ENCODE results near the gene PKNOX2.

The PKNOX2 gene

DNA sequence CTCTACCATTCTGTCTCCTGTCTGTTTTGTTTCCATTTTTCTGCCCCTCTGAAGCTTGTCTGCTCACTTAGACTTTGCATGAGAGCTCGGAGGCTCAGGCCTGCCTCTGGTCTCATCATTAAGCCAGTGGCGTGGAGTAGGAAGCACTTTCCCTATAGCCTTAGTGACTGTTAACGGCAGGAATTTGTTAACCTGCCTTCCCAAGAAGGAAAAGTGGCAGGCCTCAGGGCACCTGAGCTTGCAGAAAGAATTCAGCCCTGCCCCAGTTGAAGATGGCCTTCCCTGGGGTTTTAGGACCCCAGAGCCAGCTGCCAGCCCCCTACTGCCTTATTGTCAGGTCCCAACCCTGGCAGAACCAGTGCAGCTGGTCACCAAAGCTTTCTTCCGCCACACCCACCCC, 93.2 kb downstream of the PKNOX2 start:
- Histone ChIP-seq H3K9me3 (ENCODE audit: control insufficient read depth, low read depth, low read length) (no peaks in the 10 kb centered on the region), H3K27ac (ENCODE audit: low read length) (no peak overlapping the region)

DNA sequence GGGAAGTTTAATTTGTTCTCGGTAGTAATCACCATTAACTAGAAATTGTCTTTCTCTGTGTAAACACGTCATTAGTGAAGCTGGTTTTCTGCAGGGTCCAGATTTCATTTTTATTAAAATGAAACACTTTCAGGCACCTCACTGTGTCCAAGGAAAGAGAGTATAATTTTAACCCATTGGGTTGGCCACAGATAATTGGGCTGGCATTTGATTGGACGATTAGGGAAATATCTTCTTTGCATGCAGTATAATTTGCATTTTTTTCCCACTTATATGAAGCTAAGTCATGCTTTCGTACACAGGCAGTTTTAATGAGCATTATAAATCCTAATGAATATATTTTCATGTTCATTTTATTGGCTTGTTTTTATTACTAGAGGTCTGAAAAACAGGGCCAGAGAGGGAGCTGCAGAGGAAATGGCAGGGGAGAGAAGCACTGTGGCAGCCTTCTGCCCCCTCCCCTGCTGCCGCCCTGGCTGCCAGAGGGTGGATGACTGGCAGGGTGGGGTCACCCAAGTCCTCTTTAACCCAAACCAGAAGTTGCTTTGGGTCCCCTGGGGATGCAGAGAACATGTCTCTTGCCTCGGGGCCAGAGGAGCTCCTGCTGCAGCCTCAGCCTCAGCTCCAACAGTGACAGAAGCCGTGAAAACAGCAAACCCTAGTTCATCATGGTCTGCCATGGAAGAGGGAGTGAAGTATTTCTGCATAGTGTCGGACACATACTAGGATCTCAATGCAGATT, 93.9 kb downstream of the PKNOX2 start:
- H3K4me3 ChIP-seq (ENCODE audit: low read length): no peak overlapping the region
- H3K9me3 ChIP-seq (ENCODE audit: control insufficient read depth, low read depth, low read length): no peaks in the 10 kb centered on the region
- peaks cover 19% of the 10 kb centered on the region for H3K27me3 ChIP-seq (ENCODE audit: control insufficient read depth, insufficient read depth, low read length)
- H3K4me1 ChIP-seq (ENCODE audit: control insufficient read depth, low read depth, low read length): peaks cover 28% of the 10 kb centered on the region
- H3K36me3 ChIP-seq (ENCODE audit: control insufficient read depth, low read depth, low read length): no peaks in the 10 kb centered on the region
- H3K27ac ChIP-seq (ENCODE audit: low read length): no peak overlapping the region
- H3K9ac ChIP-seq (ENCODE audit: low read length): no peak overlapping the region

More for the DNA sequence above, 93.2 kb downstream of the PKNOX2 start:
- H3K27me3 ChIP-seq (ENCODE audit: control insufficient read depth, insufficient read depth, low read length): peaks cover 19% of the 10 kb centered on the region
- no peak overlapping the region for H3K4me3 ChIP-seq (ENCODE audit: low read length)
- H3K36me3 ChIP-seq (ENCODE audit: control insufficient read depth, low read depth, low read length): no peaks in the 10 kb centered on the region
- H3K4me1 ChIP-seq (ENCODE audit: control insufficient read depth, low read depth, low read length): peaks cover 22% of the 10 kb centered on the region
- H3K9ac ChIP-seq (ENCODE audit: low read length): no peak overlapping the region

DNA sequence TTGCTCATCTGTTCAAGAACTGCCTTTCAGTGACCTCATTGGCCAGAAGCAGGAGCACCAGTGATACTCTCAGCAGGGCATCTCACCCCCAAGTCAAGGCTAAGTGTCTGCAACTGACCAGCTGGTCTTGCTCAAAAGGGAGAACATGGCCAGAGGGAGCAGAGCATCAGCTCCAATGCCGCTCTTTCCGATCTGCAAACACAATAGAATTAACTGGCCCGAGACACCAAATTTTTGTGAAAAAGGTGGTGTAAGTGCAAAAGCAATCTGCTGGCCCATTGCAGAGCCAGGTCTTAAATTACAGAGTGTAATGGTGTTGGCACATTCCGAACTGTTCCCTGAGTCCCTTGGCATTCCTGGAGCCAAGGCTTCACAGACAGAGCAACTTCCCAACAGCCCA, 97.0 kb downstream of the PKNOX2 start:
- Histone ChIP-seq H3K27me3 (ENCODE audit: control insufficient read depth, insufficient read depth, low read length) (peaks cover 26% of the 10 kb centered on the region), H3K4me1 (ENCODE audit: control insufficient read depth, low read depth, low read length) (peaks cover 37% of the 10 kb centered on the region), H3K27ac (ENCODE audit: low read length) (no peak overlapping the region), H3K9ac (ENCODE audit: low read length) (no peak overlapping the region), H3K36me3 (ENCODE audit: control insufficient read depth, low read depth, low read length) (no peaks in the 10 kb centered on the region), H3K4me3 (ENCODE audit: low read length) (no peak overlapping the region), H3K9me3 (ENCODE audit: control insufficient read depth, low read depth, low read length) (no peaks in the 10 kb centered on the region)

DNA sequence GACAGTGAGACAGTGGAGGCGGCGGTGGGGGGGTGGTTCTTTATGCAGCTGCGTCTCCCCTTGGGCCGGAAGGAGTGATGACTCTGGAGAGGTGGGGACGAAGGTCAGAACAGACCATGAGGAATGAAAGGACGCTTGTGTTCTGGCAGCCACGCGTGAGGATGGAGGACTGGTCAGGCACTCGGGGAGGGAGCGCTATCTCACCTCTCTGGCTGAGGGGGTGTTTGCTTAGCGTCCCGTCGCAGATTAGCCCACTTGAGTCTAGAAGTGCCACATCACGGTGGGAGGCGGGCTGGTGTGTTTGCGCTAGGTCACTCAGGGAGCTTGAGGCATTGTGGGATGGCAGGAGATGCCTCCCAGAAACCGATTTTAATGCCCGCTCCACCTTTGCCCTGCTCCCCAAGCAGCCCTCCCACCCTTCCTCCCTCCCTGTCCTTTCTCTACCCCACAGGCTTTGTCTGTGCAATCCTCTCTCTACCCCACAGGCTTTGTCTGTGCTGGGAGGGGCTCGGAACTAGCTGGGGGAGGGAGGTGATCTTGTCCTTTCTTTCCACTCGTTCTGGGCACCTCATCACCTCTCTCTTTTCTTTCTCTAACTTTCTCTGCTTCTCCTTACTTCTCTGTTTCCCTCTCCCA, 97.8 kb downstream of the PKNOX2 start:
- Histone ChIP-seq H3K36me3 (ENCODE audit: control insufficient read depth, low read depth, low read length) (no peaks in the 10 kb centered on the region), H3K4me1 (ENCODE audit: control insufficient read depth, low read depth, low read length) (peaks cover 35% of the 10 kb centered on the region), H3K27ac (ENCODE audit: low read length) (no peak overlapping the region), H3K27me3 (ENCODE audit: control insufficient read depth, insufficient read depth, low read length) (peaks cover 26% of the 10 kb centered on the region), H3K9ac (ENCODE audit: low read length) (peak overlapping the region; percentile 14), H3K9me3 (ENCODE audit: control insufficient read depth, low read depth, low read length) (no peaks in the 10 kb centered on the region), H3K4me3 (ENCODE audit: low read length) (peak overlapping the region; percentile 16)

DNA sequence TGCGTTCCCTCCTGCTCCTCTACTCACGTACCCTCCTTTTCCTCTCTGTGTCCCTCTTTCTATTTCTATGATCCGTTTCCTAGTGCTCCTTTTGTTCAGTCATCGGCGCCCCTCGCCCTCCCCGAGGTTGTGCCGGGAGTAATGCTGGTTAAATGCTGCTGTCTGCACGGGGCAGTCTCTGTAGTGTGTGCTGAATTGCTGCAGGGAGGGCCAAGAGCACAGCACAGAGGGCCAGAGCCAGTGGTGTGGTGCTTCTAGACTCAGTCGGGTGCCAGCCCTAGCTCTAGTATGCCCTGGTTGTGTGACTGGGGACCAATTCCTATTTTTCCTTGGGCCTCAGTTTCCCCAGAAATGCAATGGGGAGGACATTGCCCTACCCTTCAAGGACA, 98.3 kb downstream of the PKNOX2 start:
- peaks cover 31% of the 10 kb centered on the region for H3K4me1 ChIP-seq (ENCODE audit: control insufficient read depth, low read depth, low read length)
- H3K27ac ChIP-seq (ENCODE audit: low read length): no peak overlapping the region
- peak overlapping the region; percentile 16 for H3K4me3 ChIP-seq (ENCODE audit: low read length)
- peaks cover 26% of the 10 kb centered on the region for H3K27me3 ChIP-seq (ENCODE audit: control insufficient read depth, insufficient read depth, low read length)
- H3K9ac ChIP-seq (ENCODE audit: low read length): peak overlapping the region; percentile 14
- no peaks in the 10 kb centered on the region for H3K36me3 ChIP-seq (ENCODE audit: control insufficient read depth, low read depth, low read length)
- H3K9me3 ChIP-seq (ENCODE audit: control insufficient read depth, low read depth, low read length): no peaks in the 10 kb centered on the region

DNA sequence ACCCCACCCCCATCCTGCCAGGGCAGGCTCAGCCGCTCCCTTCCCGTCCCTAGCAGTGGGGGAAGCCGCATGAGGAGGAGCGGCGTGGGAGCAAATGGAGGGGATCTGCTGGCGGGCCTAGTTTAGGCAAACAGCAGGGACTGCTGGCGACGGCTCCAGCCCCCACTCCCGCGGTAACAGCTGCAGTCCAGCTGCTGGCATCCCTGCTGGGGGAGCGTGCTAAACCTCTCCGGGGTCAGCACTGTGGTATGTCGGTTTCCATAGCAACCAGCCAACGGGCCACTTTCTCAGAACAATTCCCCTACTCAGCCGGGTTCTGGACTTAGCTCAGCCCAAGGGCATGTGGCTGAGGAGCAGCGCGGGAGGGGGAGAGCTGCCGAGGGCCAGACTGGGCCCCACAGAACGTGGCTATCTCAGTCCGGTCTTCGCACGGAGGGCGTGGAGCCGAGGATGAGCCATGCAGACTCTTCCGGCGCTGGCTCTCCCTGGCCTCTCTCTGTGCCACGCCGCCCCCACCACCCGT, 98.8 kb downstream of the PKNOX2 start:
- Histone ChIP-seq H3K27me3 (ENCODE audit: control insufficient read depth, insufficient read depth, low read length) (peaks cover 26% of the 10 kb centered on the region), H3K9me3 (ENCODE audit: control insufficient read depth, low read depth, low read length) (no peaks in the 10 kb centered on the region), H3K9ac (ENCODE audit: low read length) (peak overlapping the region; percentile 14), H3K4me3 (ENCODE audit: low read length) (peak overlapping the region; percentile 16), H3K36me3 (ENCODE audit: control insufficient read depth, low read depth, low read length) (no peaks in the 10 kb centered on the region), H3K4me1 (ENCODE audit: control insufficient read depth, low read depth, low read length) (peaks cover 33% of the 10 kb centered on the region), H3K27ac (ENCODE audit: low read length) (no peak overlapping the region)

DNA sequence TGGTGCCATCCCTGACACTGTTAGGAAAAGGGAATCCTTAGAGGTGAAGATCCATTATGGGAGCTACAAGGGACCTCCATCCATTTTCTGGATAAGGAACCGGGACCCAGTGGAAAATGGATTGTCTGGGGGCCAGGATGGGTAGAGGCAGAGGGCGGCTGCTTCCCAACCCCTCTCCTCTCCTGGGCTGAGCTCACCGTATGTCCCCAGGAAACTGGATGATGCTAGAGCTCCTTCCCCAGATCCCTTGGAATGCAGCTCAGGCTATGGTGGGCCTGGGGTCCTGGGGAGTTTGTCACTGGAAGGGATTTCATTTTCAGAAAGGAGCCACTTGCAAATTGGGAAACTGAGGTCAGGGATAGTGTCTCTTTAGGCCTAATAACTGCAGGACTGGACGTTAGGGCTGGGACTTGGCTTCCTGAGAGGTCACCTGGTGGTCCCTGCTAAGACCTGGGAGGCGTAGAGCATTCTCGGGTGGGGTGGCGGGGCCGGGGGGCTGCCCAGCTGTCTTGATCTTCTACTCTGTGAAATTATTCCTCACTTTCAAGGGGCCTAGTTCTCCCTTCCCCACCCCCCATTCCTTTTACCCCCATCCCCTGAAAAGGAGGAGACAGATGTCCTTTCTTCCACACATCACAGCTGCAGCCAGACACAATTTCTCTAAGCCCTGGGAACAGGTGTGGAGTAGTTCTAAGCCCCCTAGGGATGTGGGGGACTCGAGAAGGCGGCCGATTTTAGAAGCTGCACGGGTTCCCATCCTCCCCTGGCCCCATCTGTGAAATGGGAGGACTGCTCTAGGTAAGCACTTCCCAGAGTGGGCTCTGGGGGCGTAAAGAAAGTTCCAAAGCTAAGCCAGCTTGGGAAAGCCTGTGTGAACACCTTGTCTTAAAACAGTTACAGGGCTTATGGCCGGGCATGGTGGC, 99.8 kb downstream of the PKNOX2 start:
- Histone ChIP-seq H3K9ac (ENCODE audit: low read length) (no peak overlapping the region), H3K27me3 (ENCODE audit: control insufficient read depth, insufficient read depth, low read length) (peaks cover 26% of the 10 kb centered on the region), H3K36me3 (ENCODE audit: control insufficient read depth, low read depth, low read length) (no peaks in the 10 kb centered on the region), H3K4me1 (ENCODE audit: control insufficient read depth, low read depth, low read length) (peaks cover 36% of the 10 kb centered on the region), H3K27ac (ENCODE audit: low read length) (no peak overlapping the region), H3K9me3 (ENCODE audit: control insufficient read depth, low read depth, low read length) (no peaks in the 10 kb centered on the region), H3K4me3 (ENCODE audit: low read length) (peak overlapping the region; percentile 2)

DNA sequence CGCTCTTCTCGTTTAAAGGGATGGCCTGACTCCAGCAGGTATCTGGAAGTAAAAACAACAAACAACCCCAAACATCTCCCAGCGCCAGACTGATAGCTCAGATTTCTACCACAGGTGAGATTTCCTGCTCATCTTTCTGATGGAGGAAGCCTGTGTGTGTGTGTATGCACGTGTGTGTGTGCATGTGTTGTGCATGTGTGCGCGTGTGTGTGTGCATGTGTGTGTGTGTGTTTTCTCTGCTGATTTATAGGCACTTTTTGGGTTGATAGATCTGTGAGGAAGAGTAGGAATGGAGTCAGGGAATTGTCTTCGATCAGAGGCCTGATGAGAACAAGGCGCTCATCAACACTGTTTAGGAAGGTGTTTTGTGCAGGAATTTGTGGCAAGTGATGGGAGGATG, 103.0 kb downstream of the PKNOX2 start:
- peaks cover 22% of the 10 kb centered on the region for H3K4me1 ChIP-seq (ENCODE audit: control insufficient read depth, low read depth, low read length)
- no peaks in the 10 kb centered on the region for H3K9me3 ChIP-seq (ENCODE audit: control insufficient read depth, low read depth, low read length)
- H3K36me3 ChIP-seq (ENCODE audit: control insufficient read depth, low read depth, low read length): no peaks in the 10 kb centered on the region
- H3K9ac ChIP-seq (ENCODE audit: low read length): no peak overlapping the region
- H3K4me3 ChIP-seq (ENCODE audit: low read length): no peak overlapping the region
- no peak overlapping the region for H3K27ac ChIP-seq (ENCODE audit: low read length)
- peaks cover 8% of the 10 kb centered on the region for H3K27me3 ChIP-seq (ENCODE audit: control insufficient read depth, insufficient read depth, low read length)

DNA sequence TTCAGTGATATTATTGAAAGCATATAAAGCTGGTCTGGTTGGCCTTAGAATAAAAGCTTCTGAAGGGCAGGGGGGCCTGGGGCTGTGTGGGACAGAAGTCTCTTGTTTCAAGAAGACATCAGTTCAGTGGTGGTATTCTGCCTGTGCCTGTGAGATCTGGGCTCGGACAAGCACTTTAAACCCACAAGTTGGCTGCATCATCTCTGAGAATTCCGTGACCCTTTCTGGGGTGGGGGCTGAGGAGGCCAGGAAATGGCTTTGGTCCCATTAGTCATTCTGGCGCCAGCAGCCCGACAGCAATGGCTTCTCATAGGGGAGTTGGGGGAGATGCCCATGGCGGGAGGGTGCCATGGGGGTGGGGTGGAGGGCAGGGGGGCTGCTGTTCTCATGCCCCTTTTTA, 104.1 kb downstream of the PKNOX2 start:
- Histone ChIP-seq H3K36me3 (ENCODE audit: control insufficient read depth, low read depth, low read length) (no peaks in the 10 kb centered on the region), H3K27ac (ENCODE audit: low read length) (no peak overlapping the region), H3K4me1 (ENCODE audit: control insufficient read depth, low read depth, low read length) (peaks cover 12% of the 10 kb centered on the region), H3K4me3 (ENCODE audit: low read length) (no peak overlapping the region), H3K9ac (ENCODE audit: low read length) (no peak overlapping the region), H3K27me3 (ENCODE audit: control insufficient read depth, insufficient read depth, low read length) (peaks cover 8% of the 10 kb centered on the region), H3K9me3 (ENCODE audit: control insufficient read depth, low read depth, low read length) (no peaks in the 10 kb centered on the region)

DNA sequence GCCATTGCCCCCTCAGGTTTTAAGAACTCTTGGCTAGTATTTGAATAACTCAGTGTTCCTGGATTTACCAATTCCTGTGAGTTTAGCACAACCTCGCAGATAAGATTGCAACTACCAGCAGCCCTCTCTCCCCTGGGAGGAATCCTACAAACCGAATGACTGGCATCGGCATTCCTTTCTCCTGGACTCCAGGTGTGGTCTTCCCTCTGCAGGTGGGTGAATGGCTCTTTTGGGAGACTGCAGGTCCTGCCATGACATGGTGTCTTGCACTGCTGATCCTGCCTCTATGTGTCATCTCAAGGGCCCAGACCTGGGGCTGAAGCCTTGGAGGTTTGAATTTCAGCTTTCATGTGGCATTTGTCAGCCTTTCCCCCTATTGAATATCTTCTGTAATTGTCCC, 105.6 kb downstream of the PKNOX2 start:
- no peaks in the 10 kb centered on the region for H3K9me3 ChIP-seq (ENCODE audit: control insufficient read depth, low read depth, low read length)
- no peak overlapping the region for H3K9ac ChIP-seq (ENCODE audit: low read length)
- H3K4me3 ChIP-seq (ENCODE audit: low read length): no peak overlapping the region
- H3K27ac ChIP-seq (ENCODE audit: low read length): no peak overlapping the region
- peaks cover 5% of the 10 kb centered on the region for H3K4me1 ChIP-seq (ENCODE audit: control insufficient read depth, low read depth, low read length)
- no peaks in the 10 kb centered on the region for H3K36me3 ChIP-seq (ENCODE audit: control insufficient read depth, low read depth, low read length)
- H3K27me3 ChIP-seq (ENCODE audit: control insufficient read depth, insufficient read depth, low read length): no peaks in the 10 kb centered on the region

DNA sequence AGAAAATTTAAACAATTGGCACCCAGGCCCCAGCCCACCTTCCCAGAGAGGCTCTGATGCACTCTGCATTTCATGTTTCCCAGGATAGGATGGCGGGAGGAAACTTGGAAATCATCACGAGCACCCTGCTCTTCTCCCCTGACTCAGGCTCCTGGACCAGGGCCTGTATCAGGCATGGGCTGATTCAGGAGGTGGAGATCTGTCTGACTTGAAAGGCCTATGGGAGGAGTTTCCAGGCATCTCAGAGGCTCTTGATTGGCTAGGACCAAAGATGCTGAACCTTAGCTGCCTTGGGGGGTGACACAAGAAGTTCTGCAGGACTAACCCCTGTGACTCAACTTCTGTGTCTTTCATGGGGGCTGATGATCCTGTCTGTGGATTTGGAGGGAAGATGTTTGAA, 106.2 kb downstream of the PKNOX2 start:
- Histone ChIP-seq H3K4me1 (ENCODE audit: control insufficient read depth, low read depth, low read length) (peaks cover 5% of the 10 kb centered on the region), H3K4me3 (ENCODE audit: low read length) (no peak overlapping the region), H3K9me3 (ENCODE audit: control insufficient read depth, low read depth, low read length) (no peaks in the 10 kb centered on the region), H3K27me3 (ENCODE audit: control insufficient read depth, insufficient read depth, low read length) (no peaks in the 10 kb centered on the region), H3K36me3 (ENCODE audit: control insufficient read depth, low read depth, low read length) (no peaks in the 10 kb centered on the region), H3K27ac (ENCODE audit: low read length) (no peak overlapping the region), H3K9ac (ENCODE audit: low read length) (no peak overlapping the region)

Data from iPS-18a (cell line).